ENCODE measurements around the gene DIP2C.
"Not testable (repeated sequence)": the region's sequence is repeated elsewhere in the genome, so short reads cannot be mapped to it uniquely, and the experiment has no call there.

DIP2C gene

GRCh38 chr10:301536-301935, 387.9 kb downstream of the DIP2C start:
- DNase-seq (ENCODE audit: low spot score): no peak

DNA sequence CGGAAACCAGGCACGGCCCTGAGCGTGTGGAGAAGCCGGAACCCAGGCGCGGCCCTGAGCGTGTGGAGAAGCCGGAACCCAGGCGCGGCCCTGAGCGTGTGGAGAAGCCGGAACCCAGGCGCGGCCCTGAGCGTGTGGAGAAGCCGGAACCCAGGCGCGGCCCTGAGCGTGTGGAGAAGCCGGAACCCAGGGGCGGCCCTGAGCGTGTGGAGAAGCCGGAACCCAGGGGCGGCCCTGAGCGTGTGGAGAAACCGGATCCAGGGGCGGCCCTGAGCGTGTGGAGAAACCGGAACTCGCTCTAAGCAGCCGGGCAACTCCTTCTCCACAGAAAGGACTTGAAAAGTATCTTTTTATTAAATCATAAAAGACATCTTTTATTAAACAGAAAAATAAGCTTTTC, 388.9 kb downstream of the DIP2C start:
- not testable (repeated sequence) for DNase-seq (ENCODE audit: low spot score)

DNA sequence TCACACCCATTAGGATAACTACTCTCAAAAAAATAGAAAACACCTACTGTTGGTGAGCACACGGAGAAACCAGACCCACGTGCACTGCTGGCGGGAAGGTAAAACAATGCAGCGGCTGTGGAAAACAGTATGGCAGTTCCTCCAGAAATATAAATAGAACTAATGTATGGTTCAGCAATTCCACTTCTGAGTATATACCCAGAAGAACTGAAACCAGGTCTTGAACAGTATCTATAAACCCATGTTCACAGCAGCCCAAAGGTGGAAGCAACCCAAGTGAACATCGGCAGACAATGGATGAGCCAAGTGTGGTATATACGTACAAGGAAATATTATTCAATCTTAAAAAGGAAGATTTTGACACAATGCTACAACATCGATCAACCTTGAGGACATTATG, 389.5 kb downstream of the DIP2C start:
- no peak for DNase-seq (ENCODE audit: low spot score)

- no peak for DNase-seq (ENCODE audit: low spot score)
Measured at GRCh38 chr10:299512-299911, 390.0 kb downstream of the DIP2C start.

DNA sequence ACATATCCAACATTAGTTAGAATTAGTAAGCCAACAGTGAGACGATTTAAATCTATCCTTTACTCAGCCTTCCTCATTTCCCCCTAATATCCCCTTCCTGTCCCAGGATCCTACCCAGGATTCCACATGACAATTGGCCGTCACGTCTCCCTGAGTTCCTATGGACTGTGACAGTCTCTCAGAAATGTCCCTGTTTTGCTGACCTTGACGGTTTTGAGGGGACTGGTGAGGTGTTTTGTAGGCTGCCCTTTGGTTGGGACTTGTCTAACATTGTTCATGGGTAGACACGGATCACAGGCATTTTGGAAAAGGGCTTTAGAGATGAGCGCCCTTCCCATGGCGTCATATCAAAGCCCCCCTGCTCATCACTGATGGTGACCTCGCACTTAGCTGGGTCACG, 391.4 kb downstream of the DIP2C start:
- no peak for DNase-seq (ENCODE audit: low spot score)

DNA sequence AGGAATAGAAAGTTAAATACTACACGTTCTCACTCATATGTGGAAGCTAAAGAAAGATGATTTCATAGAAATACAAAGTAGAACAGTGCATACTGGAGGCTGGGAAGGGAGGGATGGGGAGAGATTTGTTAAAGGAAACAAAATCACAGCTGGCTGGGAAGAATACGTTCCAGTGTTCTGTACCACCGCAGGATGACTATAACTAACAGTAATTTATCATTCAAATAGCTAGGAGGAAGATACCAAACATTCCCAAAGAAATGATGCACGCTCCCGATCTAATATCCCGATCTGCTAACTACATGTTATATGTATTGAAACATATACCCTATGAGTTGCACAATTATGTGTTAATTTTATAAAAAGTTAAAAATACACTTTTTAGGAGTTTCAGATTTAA, 391.9 kb downstream of the DIP2C start:
- DNase-seq (ENCODE audit: low spot score): peak; percentile 59

DNA sequence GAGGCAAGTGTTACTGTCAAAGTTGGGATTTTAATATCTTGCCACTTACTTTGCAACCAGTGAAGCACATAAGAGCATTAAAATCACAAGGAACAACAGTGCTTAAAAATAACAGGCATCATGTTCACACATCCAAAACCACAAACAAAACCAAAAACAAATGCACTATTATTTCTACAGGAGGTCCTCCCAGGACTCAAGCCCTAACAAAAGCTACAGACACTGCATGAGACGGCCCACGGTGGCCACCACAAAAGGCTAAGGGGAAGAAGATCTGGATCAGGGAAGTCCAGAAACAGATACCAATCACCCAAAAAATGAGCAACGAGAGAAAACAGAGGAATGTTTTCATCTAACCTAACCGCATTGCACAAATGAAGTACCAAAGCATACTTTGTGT, 395.8 kb downstream of the DIP2C start:
- no peak for DNase-seq (ENCODE audit: low spot score)

DNA sequence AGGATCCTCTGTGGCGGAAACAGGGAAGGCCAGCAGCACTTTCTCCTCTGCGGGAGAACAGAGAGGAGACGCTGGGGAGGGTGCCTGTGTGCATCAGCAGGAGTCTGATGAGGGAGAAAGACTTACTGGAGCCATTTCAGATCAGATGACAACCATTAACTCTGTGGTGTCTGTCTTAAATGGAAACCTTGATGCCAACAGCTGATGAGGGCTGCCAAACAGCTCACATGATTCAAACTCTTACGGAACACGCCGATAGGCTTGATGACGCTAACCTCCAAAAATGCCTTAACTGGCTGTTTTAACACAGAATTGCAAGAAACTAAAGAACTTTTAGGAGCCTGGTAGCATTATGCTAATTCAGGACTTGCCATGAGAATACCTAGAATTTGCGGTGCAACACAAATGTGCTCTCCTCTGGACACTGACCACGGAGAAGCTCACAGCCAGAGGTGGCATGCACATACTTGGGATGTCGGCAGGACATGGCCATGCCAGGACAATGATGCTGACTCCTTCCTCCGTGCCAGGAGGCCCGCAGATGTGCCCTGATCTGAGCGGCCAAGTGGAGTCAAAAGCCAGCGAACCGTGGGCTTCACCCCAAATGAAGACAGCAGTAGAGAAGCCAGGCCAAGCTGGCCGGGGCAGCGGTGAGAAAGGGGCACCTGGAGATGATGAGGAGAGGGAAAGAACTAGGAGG, 399.3 kb downstream of the DIP2C start:
- peak; percentile 83 for DNase-seq (ENCODE audit: low spot score)

DNA sequence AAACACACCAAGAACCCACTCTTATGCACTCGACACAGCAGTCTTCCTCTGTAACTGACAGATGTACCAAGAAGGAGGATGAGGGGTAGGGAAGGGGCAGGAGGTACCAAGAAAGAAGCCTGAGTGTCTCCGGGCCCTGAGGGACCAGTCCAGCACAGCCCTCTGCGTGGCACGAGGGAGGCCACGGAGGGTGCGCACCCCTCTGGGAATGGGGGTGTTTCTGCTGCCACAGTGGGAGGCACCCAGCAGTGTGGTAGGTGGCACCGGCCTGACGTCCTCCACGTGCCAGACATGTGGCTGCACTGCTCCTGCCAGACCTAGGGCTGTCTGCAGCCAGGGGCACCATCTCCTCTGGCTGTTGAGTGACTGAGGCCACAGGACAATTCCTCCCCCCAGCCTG, 399.9 kb downstream of the DIP2C start:
- no peak for DNase-seq (ENCODE audit: low spot score)

- DNase-seq (ENCODE audit: low spot score): no peak
Measured at GRCh38 chr10:288316-289200, 400.9 kb downstream of the DIP2C start.

- DNase-seq (ENCODE audit: low spot score): no peak
Measured at GRCh38 chr10:287814-288213, 401.7 kb downstream of the DIP2C start.

DNA sequence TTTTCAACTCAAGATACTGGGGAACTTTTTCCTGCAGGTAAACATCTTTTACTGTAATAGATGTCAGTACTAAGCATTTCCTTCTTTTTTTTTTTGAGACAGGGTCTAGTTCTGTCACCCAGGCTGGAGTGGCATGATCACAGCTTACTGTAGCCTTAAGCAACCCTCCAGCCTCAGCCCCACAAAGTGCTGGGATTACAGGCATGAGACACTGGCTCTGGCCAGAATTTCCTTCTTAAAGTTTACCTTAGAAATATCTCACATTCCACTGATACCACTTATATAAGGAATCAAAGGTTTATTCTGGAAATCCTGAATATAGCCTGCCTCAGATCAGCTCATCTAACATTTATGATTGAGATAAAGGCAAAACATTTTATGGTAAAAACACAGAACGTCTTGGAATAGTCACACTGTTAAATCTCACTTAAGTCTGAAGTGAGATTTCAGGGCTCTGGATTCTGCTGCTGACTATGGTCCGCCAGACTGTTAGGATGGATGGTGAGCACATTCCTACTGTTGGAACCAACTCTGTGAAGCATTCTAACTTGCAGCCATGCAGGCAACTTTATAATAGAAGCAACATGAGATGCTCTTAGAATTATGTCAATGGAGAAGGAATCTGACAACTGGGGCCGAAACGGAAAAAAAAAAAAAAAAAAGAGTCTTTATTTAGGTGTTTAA, 402.3 kb downstream of the DIP2C start:
- no peak for DNase-seq (ENCODE audit: low spot score)

- no peak for DNase-seq (ENCODE audit: low spot score)
Measured at GRCh38 chr10:285216-285615, 404.3 kb downstream of the DIP2C start.

GRCh38 chr10:283916-284356, 405.5 kb downstream of the DIP2C start:
- DNase-seq (ENCODE audit: low spot score): no peak

GRCh38 chr10:283140-283479, 406.4 kb downstream of the DIP2C start:
- no peak for DNase-seq (ENCODE audit: low spot score)

GRCh38 chr10:282294-283139, 407.0 kb downstream of the DIP2C start:
- peak; percentile 45 for DNase-seq (ENCODE audit: low spot score)

GRCh38 chr10:279655-280054, 409.8 kb downstream of the DIP2C start:
- DNase-seq (ENCODE audit: low spot score): no peak

- DNase-seq (ENCODE audit: low spot score): no peak
Measured at GRCh38 chr10:279232-279631, 410.2 kb downstream of the DIP2C start.

GRCh38 chr10:278707-279106, 410.8 kb downstream of the DIP2C start:
- no peak for DNase-seq (ENCODE audit: low spot score)

DNA sequence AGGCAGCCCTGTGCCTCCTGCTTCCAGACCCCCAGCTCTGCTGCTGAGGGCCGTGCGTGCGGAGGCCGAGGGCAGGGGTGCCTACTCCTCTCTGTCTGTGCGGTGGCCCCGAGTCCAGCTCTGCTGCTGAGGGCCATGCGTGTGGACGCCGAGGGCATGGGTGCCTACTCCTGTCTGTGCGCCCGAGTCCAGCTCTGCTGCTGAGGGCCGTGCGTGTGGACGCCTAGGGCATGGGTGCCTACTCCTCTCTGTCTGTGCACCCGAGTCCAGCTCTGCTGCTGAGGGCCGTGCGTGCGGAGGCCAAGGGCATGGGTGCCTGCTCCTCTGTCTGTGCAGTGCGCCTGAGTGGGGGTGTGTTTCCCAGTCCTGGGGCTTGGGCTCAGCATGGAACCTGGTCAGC, 411.5 kb downstream of the DIP2C start:
- no peak for DNase-seq (ENCODE audit: low spot score)

DNA sequence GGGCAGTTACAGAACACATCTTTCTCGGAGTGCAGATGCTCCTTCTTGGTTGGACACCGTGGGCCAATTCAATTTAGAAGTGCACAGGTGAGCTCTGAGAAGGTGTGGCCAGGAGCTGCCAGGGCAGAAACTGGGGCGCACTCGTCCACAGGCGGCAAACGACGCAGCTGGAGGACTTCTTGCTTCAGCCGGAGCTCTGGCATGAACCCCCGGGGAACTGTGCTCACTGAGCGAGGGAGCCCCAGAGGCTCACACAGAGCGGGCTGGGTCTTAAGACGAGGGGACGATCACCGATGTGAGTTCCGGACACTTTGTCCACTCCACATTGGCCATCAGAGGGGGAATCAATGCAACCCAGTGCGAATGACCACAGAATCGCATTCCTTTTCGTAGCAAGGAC, 413.8 kb downstream of the DIP2C start:
- DNase-seq (ENCODE audit: low spot score): no peak

DNA sequence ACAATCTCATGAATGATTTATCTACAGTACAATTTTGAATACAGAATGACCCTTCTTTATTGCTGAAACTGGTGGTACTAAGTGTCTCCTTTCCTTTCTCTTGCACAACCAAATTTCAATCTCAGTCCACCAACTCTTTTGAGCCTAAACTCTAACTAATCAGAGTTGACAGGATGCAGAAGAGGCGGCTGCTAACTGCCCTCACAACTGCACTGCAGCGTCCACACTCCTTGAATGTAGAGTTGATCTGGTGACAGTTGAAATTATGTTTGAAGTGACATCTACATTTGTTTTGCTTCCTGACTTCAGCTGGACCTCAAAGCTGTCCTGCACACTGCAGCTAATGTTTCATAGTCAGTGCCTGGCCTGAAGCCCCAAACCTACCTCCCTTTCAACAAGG, 414.6 kb downstream of the DIP2C start:
- DNase-seq (ENCODE audit: low spot score): no peak

Measured in AG20443 (cell line).